NCI-H146 treated with DMSO at 0.1 percent for 48 hours (cell line): Measurements from ENCODE around the gene ADAMTSL1.

ENCODE experiments used
- DNase-seq: peaks from one replicate; lab custom pipeline; 2025; ENCODE audit not compliant: unreplicated experiment; lab: John Stamatoyannopoulos, UW

ADAMTSL1 gene

GRCh38 chr9:18601956-18602355, 128.0 kb downstream of the ADAMTSL1 start:
- DNase-seq: no peak

GRCh38 chr9:18604767-18605730, 131.1 kb downstream of the ADAMTSL1 start:
- no peak for DNase-seq

GRCh38 chr9:18605766-18606180, 131.8 kb downstream of the ADAMTSL1 start:
- DNase-seq: no peak

GRCh38 chr9:18606281-18606680, 132.3 kb downstream of the ADAMTSL1 start:
- no peak for DNase-seq

DNA sequence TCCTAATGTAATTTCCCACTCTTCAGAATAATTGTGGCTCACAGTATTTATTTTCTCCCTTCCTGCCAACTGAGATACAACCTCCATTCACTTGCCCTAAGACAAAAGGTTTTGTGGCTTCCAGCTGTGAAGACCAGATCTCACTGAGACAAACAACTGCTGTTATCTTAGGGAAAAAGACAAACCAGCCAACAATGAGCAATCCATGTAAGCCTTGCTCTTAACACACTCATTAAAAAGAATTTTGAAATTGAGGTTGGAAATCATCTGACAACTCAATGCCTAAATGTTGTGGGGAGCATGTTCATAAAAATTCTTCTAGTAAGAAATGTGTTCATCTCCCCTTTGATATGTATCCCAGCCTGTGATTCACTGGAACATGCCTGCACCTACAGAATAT, 132.9 kb downstream of the ADAMTSL1 start:
- peak; percentile 74 for DNase-seq

GRCh38 chr9:18608371-18608770, 134.4 kb downstream of the ADAMTSL1 start:
- DNase-seq: no peak

DNA sequence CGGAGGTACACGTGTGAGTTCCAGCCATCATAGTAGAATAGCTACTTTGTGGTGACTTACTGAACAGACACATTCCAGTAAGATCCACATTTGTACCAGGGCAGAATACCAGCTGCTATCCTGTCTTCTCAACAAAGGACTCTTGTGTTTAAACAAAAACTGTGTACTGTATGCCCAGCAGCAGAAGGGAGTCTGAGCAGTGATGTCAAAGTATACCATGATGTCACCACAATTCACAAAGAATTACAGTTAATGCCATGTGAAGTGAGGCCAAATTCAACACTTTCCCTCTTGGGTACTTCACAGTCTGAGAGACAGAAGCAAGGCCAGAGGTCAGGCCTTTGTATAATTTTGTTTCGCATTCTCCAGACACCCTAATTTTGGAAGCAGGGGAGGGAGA, 137.0 kb downstream of the ADAMTSL1 start:
- peak; percentile 49 for DNase-seq

DNA sequence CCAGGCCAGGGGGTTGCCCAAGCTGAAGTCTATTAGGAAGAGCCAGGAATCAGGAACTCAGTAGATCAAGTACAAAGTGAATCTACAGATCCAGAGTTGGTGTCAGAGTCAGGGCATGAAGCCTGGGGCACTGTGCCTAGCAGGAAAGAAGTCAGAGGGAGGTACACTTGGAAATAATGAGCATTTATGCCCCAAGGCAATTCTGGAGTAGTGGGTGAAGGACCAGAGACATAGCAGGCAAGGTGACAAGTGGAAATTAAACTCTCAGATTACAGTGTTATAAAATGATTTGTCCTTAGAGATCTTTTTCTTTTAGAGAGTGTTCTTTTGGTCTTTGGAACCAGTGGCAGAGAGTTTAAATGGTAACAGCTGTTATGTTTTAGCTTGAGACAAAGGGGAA, 138.0 kb downstream of the ADAMTSL1 start:
- DNase-seq: peak; percentile 75

- no peak for DNase-seq
Observed at GRCh38 chr9:18614116-18614515, 140.2 kb downstream of the ADAMTSL1 start.

DNA sequence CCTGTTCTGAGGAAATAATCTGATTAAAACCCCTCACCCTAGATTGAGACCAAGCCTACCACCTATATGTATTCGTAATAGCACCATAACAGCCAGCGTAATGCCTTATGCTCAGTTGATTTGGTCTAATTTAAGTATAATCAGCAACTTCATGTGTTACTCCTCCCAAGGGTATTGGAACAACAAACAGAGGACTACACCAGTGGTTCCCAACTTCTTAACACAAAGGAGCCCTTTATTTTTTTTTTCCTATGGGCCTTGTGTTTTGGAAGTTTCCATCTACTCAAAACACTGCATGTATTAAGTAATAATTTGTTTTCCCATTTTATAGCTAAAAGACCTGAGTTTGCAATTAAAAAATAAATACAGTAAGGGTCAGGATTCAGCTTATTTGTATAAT, 140.7 kb downstream of the ADAMTSL1 start:
- no peak for DNase-seq

- no peak for DNase-seq
Observed at GRCh38 chr9:18616976-18617375, 143.0 kb downstream of the ADAMTSL1 start.

- DNase-seq: no peak
Observed at GRCh38 chr9:18617759-18618158, 143.8 kb downstream of the ADAMTSL1 start.

- DNase-seq: no peak
Observed at GRCh38 chr9:18618862-18619261, 144.9 kb downstream of the ADAMTSL1 start.

- DNase-seq: no peak
Observed at GRCh38 chr9:18622186-18622836, 148.4 kb downstream of the ADAMTSL1 start.

- no peak for DNase-seq
Observed at GRCh38 chr9:18623221-18624079, 149.5 kb downstream of the ADAMTSL1 start.

DNA sequence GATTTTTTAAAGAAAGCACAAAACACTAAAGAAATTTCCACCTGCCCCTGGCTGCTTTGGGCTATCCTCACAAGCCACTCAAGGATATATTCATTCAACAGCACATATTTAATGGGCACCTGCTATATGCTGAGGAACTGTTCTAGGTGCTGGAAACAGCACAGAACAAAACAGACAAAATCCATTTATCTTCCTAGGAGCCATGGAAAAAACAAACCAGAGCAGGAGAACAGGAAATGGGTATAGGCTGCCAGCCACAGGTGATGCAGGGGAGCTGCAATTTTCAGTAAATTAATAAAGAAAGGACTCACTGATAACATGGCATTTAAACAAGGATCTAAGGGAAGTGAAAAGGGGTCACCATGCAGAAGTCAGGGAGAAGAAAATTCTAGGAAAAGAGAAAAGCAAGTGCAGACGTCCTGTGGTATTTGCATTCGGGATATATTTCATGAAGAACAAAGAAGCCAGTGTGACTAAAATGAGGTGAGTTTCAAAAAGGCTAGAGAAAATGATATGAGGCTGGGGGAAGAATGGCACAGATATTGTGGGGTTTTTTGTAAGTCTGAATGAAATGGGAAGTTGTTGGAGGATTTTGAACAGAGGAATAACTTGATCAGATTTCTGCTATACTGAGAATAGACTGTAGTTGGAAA, 152.2 kb downstream of the ADAMTSL1 start:
- no peak for DNase-seq

- DNase-seq: no peak
Observed at GRCh38 chr9:18629136-18629535, 155.2 kb downstream of the ADAMTSL1 start.

GRCh38 chr9:18632632-18633403, 158.9 kb downstream of the ADAMTSL1 start:
- DNase-seq: no peak

- no peak for DNase-seq
Observed at GRCh38 chr9:18636781-18637180, 162.8 kb downstream of the ADAMTSL1 start.
